ENCODE results near the gene SCYGR1.

GRCh38 chr2:227436436-227437174, 48.9 kb upstream of the SCYGR1 start:
- no peak for TF ChIP-seq EZH2 (IDR thresholded peaks at IDR 0.05; ENCODE audit: low read depth)
- TF ChIP-seq CTCF (conservative IDR thresholded peaks at IDR 0.05) = no peak

Measured in PC-9 (cell line).